Central memory CD8-positive, alpha-beta T cell (primary cell): Measurements from ENCODE around the gene NLRP9.
A peak's percentile ranks its signal among the peaks of the same experiment; 100 is the strongest.

Source experiments
- ATAC-seq: fragments of 150-1000 bp; cut with Tn5 transposase; replicated peaks from 2 replicates; pipeline ENCODE4 v1.10.0; 2022; ENCODE audit warnings: mild to moderate bottlenecking, moderate FRiP score, moderate number of reproducible peaks; ENCODE audit not compliant: poor library complexity, severe bottlenecking; ENCODE audit errors: extremely low read depth
- DNase-seq, 2 donors: peaks; one replicate each; pipeline ENCODE4 v3.0.0; 2021; ENCODE audit warnings: low spot score in 2 of 2
- H3K27ac Mint-ChIP-seq: one replicate; pipeline ENCODE4 v1.8.0; 2022; ENCODE audit warnings: low read depth, mild to moderate bottlenecking, moderate library complexity, mixed read lengths
- H3K27me3 Mint-ChIP-seq: one replicate; pipeline ENCODE4 v1.8.0; 2022; ENCODE audit warnings: mixed read lengths
- H3K36me3 Mint-ChIP-seq: one replicate; pipeline ENCODE4 v1.8.0; 2022; ENCODE audit warnings: mild to moderate bottlenecking, moderate library complexity, mixed read lengths; ENCODE audit not compliant: insufficient read depth
- H3K4me1 Mint-ChIP-seq: one replicate; pipeline ENCODE4 v1.8.0; 2022; ENCODE audit warnings: mixed read lengths
- H3K4me3 Mint-ChIP-seq: one replicate; pipeline ENCODE4 v1.8.0; 2022; ENCODE audit warnings: mild to moderate bottlenecking, moderate library complexity, mixed read lengths
- H3K9me3 Mint-ChIP-seq: one replicate; pipeline ENCODE4 v1.8.0; 2022; ENCODE audit warnings: mixed read lengths

NLRP9 gene

DNA sequence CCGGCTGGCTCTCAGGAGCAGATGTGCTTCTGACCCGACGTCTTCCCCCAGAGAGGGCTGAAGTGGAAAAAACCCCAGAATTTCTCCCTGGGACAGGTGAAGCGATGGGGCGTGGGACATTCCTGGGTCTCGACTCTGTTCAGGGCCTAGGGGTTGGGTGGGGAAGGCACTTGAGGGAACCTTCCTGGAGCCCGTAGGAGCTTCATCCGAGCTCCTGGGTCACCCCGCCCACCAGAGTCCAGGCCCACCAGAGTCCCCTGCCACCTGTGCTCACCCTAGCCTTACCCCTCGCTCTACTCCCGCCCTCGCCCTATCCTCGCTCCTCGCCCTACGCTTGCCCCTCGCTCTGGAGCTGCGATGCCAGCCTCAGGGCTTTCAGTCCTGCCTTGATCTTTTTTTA is 39.9 kb downstream of the NLRP9 start:
- H3K36me3 Mint-ChIP-seq: peaks cover 24% of the 10 kb centered on the region
- no peaks in the 10 kb centered on the region for H3K9me3 Mint-ChIP-seq
- ATAC-seq: no peak
- H3K27ac Mint-ChIP-seq: no peak overlapping the region
- H3K4me1 Mint-ChIP-seq: no peaks in the 10 kb centered on the region
- no peak for DNase-seq
- no peaks in the 10 kb centered on the region for H3K27me3 Mint-ChIP-seq
- no peak overlapping the region for H3K4me3 Mint-ChIP-seq

DNA sequence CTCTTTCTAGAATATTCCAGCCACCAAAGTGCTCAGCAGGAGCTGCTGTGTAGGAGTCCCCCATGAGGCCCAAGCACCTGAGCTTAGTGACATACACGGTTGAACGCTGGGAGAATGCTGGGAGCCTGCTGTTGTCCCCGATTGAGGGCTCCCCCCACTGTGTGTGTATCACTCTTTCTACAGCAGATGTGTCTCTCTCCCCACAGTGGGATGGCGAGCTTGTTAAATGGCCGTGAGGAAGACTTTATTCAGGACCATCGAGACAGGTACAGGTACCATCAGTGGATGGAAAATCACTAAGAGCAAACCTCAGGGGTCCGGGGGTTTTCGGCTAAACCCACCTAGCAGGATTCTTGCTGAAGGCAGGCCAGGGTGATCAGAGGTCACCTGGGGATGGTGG is 40.5 kb downstream of the NLRP9 start:
- DNase-seq (no peak), ATAC-seq (no peak)
- H3K9me3 Mint-ChIP-seq: no peaks in the 10 kb centered on the region
- no peaks in the 10 kb centered on the region for H3K27me3 Mint-ChIP-seq
- H3K27ac Mint-ChIP-seq: no peak overlapping the region
- H3K36me3 Mint-ChIP-seq: peaks cover 24% of the 10 kb centered on the region
- no peak overlapping the region for H3K4me3 Mint-ChIP-seq
- no peaks in the 10 kb centered on the region for H3K4me1 Mint-ChIP-seq

DNA sequence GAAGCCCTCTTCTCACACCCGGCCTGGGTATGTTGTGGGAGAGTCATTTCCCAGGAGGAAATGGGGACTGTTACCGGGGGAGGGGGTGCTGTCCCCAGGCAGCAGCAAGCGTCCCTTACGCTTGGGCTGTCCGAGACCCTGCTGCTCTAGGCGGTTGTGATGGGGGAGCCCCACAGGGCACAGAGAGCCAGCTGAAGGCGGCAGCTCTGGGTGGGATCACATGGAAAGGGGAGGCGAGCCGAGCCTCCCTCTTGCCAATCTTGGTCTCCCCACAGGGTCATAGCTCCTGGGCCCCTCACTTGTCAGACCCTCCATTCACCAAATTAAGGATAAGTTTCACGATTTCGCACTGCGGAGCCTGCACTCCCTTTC is 41.1 kb downstream of the NLRP9 start:
- no peak for DNase-seq

DNA sequence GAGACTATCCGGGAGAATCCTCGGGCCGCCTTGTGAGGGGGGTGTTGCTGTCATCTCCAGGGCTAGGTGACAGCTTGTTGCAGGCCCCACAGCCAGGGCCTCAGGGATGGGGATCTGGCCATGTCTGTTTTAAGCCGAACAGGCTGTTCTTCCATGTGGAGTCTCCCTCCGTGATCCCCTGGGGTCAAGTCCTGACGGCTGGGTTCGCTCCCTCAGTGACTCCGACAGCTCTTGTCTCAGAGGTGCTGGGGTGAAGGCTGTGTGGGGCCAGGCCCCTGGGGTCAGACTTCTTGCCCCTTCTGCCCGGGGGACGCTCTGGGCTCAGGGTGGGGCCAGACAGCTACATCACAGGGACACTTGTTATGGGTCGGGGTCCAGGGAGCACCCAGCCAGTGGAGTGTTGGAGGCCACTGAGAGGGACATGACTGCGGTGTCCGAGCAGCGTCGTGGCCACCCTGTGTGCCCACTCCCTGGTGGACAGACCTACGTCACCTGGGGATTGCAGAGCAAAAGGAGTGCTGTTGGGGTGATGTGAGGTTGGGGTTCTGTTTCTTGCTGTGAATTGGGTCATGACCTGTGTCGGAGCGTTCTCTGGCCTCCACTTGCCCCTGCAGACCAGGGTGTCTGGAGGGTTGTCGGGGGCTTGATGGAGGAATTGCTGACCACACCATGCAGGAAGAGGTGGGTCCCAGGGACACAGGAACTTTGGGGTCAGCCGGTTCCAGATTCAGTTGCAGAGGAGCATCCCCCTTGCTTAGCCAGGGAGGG is 41.7 kb downstream of the NLRP9 start:
- Mint-ChIP-seq H3K4me3 (no peak overlapping the region), H3K27me3 (no peaks in the 10 kb centered on the region), H3K27ac (peak overlapping the region; percentile 8), H3K36me3 (peaks cover 25% of the 10 kb centered on the region), H3K9me3 (no peaks in the 10 kb centered on the region), H3K4me1 (no peaks in the 10 kb centered on the region)
- no peak for ATAC-seq
- DNase-seq: no peak

More for the DNA sequence above, 41.1 kb downstream of the NLRP9 start:
- no peaks in the 10 kb centered on the region for H3K9me3 Mint-ChIP-seq
- no peak overlapping the region for H3K4me3 Mint-ChIP-seq
- no peaks in the 10 kb centered on the region for H3K27me3 Mint-ChIP-seq
- no peak for ATAC-seq
- peaks cover 26% of the 10 kb centered on the region for H3K36me3 Mint-ChIP-seq
- no peaks in the 10 kb centered on the region for H3K4me1 Mint-ChIP-seq
- no peak overlapping the region for H3K27ac Mint-ChIP-seq

DNA sequence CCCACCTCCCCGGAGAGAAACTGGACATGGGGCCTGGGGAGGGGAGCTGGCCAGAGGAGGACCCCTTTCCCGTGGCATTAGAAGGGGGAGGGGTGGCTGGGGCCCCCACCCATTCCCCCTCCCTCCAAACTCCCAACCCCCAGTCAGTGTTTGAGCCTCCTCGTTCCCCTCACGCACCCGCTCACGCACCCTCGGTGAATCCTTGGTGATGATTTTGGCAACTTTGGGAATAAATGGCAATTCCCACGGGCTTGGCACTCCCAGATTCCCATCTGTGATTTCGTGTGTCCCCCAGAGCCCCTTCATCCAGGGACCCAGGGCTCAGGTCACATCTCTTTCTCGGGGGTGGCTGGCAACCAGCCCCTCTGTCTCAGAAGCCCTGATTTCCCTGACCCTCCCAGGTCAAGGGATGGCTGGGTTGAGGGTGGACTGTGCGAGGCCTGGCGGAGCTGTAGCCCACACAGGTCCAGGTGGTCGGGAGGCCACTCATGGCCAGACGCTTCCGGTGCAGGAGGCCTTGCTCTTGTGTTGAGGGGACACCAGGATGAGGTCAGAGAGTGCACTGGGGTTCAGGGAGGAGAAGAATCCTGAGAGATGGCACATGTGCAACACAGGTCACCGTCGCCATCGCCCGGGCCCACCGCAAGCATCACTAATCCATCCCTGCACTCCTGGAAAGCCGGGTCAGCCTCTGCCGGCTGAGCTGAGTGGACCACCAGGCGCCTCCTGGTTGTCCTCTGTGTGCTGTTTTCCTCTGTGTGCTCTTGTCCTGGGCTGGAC is 42.5 kb downstream of the NLRP9 start:
- Mint-ChIP-seq H3K27me3 (no peaks in the 10 kb centered on the region), H3K4me3 (no peak overlapping the region), H3K9me3 (no peaks in the 10 kb centered on the region), H3K27ac (no peak overlapping the region), H3K36me3 (peaks cover 26% of the 10 kb centered on the region), H3K4me1 (no peaks in the 10 kb centered on the region)
- ATAC-seq: no peak
- no peak for DNase-seq

DNA sequence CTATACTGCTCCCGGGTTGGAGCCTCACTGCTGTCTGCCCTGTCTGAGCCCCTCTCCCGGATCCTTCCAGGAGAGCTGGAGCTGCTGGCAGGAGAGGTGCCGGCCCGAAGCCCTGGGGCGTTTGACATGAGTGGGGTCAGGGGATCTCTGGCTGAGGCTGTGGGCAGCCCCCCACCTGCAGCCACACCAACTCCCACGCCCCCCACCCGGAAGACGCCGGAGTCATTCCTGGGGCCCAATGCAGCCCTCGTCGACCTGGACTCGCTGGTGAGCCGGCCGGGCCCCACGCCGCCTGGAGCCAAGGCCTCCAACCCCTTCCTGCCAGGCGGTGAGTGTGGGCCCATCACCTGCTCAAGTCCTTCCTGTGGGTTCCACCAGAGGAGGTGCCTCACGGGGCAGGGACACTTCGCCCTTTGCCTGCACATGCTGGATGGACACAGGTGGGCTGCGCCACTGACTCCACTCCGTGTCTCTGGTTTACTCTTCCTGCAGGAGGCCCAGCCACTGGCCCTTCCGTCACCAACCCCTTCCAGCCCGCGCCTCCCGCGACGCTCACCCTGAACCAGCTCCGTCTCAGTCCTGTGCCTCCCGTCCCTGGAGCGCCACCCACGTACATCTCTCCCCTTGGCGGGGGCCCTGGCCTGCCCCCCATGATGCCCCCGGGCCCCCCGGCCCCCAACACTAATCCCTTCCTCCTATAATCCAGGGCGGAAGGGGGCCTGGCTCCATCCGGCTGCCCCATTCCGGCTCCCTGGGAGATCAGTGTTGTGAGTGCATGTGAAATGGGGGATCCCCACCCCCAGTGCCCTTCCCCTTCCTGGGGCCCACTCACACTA is 43.3 kb downstream of the NLRP9 start:
- ATAC-seq (no peak), DNase-seq (no peak)
- Mint-ChIP-seq H3K9me3 (no peaks in the 10 kb centered on the region), H3K36me3 (peaks cover 27% of the 10 kb centered on the region), H3K4me3 (no peak overlapping the region), H3K4me1 (no peaks in the 10 kb centered on the region), H3K27me3 (no peaks in the 10 kb centered on the region), H3K27ac (no peak overlapping the region)

DNA sequence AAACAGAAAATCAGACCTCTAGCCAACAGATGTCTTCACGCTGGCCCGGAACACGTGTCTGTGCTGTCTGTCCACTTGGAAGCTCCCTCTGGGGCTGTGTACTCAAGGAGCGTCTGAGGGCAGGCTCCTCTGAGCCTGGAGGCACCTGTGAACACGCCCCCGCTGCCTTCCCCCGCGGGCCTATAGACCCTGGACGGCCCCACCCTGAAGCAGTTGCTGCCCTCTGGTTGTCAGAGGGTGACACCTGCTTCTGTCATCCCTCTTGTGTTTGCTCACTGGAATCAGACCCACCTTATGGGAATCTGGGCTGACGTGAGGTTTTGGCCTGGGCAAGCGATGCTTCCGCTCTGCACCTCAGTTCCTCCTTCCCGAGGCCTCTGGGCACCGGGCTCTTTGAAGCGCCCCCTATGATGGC is 44.0 kb downstream of the NLRP9 start:
- Mint-ChIP-seq H3K9me3 (no peaks in the 10 kb centered on the region), H3K27me3 (no peaks in the 10 kb centered on the region), H3K36me3 (peaks cover 27% of the 10 kb centered on the region), H3K4me3 (no peak overlapping the region), H3K27ac (no peak overlapping the region), H3K4me1 (no peaks in the 10 kb centered on the region)
- ATAC-seq (no peak), DNase-seq (no peak)

DNA sequence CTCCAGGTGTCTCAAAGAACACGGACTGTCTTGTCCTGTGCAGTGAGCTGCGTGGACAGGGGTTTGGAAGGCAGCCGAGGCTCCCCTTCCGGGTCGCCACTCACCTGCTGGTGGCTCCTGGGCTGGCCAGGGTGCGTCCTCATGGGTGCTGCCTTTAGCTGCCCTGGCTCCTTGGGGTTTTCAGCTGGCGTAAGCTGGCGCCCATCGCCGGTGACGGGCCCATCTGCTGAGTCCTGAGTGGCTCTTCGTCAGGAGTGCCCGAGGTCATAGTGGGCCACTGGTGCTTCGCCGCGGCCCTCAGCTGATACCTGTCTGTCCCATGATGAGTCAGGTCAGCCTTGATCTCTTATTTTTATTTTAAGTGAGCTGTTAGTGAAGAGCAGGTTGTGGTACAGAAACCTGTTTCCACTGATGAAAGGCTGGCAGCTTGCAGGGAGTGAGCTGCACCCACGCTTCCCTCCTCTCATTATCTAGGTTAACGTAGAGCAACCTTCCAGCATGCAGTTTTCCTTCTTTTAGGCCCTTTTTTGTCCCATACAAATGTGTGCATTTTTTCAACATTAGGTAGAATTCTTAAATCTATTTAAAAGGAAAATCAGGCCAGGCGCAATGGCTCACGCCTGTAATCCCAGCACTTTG is 44.7 kb downstream of the NLRP9 start:
- no peak overlapping the region for H3K27ac Mint-ChIP-seq
- peaks cover 28% of the 10 kb centered on the region for H3K36me3 Mint-ChIP-seq
- H3K27me3 Mint-ChIP-seq: no peaks in the 10 kb centered on the region
- H3K4me3 Mint-ChIP-seq: no peak overlapping the region
- DNase-seq: no peak
- no peaks in the 10 kb centered on the region for H3K4me1 Mint-ChIP-seq
- no peak for ATAC-seq
- no peaks in the 10 kb centered on the region for H3K9me3 Mint-ChIP-seq

DNA sequence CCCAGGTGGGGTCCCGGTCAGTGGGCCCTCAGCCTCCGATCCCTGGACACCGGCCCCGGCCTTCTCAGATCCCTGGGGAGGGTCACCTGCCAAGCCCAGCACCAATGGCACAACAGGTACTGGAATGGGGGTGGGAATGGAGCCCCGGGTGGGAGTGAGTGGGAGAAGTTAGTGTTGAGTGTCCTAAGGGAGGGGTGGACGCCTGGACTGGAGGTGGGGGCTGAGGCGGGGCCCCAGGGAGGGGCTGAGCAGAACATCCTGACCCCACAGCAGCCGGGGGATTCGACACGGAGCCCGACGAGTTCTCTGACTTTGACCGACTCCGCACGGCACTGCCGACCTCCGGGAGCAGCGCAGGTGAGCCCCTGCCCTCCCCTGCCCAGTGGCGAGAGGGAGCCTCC is 45.5 kb downstream of the NLRP9 start:
- no peak for ATAC-seq
- DNase-seq: no peak
- H3K9me3 Mint-ChIP-seq: no peaks in the 10 kb centered on the region
- no peak overlapping the region for H3K4me3 Mint-ChIP-seq
- no peak overlapping the region for H3K27ac Mint-ChIP-seq
- H3K4me1 Mint-ChIP-seq: no peaks in the 10 kb centered on the region
- H3K36me3 Mint-ChIP-seq: peaks cover 25% of the 10 kb centered on the region
- H3K27me3 Mint-ChIP-seq: no peaks in the 10 kb centered on the region

DNA sequence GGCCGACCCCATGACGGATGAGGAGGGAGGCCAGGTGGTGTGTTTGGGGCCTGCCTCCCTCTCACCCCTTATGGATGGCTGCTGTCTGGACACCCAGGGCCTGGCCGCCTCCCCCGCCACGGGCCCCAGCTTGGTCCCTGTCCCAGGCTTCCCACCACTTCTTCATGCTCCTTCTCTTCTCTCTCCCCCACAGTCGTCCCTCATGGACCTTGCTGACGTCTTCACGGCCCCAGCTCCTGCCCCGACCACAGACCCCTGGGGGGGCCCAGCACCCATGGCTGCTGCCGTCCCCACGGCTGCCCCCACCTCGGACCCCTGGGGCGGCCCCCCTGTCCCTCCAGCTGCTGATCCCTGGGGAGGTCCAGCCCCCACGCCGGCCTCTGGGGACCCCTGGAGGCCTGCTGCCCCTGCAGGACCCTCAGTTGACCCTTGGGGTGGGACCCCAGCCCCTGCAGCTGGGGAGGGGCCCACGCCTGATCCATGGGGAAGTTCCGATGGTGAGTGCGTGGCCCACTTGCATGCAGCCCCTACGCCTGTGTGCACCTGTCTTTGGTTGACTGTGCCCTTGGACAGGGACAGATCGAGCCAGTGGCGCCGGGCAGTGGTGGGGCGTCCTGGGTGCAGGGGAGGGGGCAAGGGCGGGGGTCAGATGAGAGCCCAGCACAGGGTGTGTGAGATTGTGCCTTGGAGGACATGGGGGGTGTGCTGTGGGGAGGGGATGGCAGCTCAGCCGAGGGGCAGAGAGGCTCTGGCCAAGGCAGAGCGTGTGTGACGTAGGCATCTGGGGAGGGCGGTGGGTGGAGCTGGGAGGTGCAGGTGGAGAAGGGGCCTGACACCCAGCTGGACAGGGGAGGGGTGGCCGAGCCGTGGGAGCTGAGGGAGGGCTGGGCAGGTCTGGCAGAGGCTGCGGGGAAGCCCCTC is 46.4 kb downstream of the NLRP9 start:
- H3K9me3 Mint-ChIP-seq: no peaks in the 10 kb centered on the region
- no peak overlapping the region for H3K27ac Mint-ChIP-seq
- no peaks in the 10 kb centered on the region for H3K4me1 Mint-ChIP-seq
- ATAC-seq (no peak), DNase-seq (no peak)
- no peaks in the 10 kb centered on the region for H3K27me3 Mint-ChIP-seq
- H3K4me3 Mint-ChIP-seq: no peak overlapping the region
- peaks cover 24% of the 10 kb centered on the region for H3K36me3 Mint-ChIP-seq

DNA sequence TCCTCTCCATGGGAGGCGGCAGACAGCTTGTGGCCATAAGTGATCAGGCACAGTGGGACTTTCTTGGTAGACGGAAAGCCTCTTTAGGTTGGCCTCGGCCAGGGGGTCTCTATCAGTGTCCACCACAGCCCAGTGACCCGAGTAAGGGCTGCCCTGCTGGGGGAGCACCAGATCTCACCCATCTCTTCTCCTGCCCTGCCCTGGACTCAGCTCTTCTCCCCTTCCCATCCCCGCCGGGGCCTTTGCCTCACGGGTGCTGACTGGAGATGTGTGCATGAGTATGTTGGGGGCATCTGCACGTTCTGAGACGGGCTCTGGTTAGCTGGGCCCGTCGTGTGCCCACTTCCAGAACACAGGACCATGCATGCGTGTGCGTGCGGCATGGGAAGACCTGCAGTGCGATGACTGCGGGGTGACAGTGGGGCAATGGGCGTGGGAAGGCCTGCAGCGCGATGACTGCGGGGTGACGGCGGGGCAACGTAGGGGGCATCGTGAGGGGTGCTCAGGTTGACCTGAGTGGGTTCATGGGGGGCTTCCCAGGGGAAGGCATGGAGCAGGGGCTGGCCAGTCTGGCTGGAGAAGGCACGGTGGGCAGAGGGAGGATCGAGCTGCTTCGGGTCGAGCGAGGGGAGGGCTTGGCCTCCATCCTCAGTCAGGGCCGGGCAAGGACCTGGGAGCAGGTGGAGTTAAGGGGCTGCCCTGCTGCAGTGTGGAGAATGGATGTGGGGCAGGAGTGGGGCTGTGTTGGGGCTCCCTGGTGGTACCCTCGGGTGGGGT is 47.2 kb downstream of the NLRP9 start:
- Mint-ChIP-seq H3K27me3 (no peaks in the 10 kb centered on the region), H3K36me3 (peaks cover 21% of the 10 kb centered on the region), H3K27ac (no peak overlapping the region), H3K4me1 (peaks cover 7% of the 10 kb centered on the region), H3K9me3 (no peaks in the 10 kb centered on the region), H3K4me3 (no peak overlapping the region)
- ATAC-seq (no peak), DNase-seq (no peak)
